ENCODE results near the gene CNKSR3. TPM values are rescaled to one million over a fixed set of nuclear protein-coding genes. Genes with fewer than 3 reads are reported as not detected.

CNKSR3 gene
- total and polyA plus RNA-seq, 2 experiments from 2014 or later: 1.9 to 5.7 TPM

DNA sequence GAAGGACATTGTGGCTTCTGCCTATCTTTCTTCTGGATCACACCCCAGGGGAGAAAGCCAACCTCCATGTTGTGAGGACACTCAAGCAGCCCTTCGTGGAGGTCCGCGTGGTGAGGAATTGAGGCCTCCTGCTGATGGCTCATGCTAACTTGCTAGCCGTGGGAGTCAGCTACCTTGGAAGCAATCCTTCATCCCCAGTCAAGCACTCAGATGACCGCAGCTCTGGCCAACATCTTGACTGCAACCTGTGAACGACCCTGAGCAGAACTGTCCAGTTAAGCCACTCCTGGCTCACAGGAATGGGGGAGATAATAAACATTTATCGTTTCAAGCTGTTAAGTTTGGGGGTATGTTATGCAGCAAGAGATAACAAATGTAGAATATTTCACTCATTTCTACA lies 10.9 kb upstream of the CNKSR3 start:
- H3F3A ChIP-seq (replicated peaks; ENCODE audit: low read depth): no peaks in the 10 kb centered on the region
- Mint-ChIP-seq H3K36me3 (ENCODE audit: low read depth) (no peaks in the 10 kb centered on the region), H3K27me3 (ENCODE audit: insufficient read depth, low read depth, poor library complexity) (no peaks in the 10 kb centered on the region), H3K4me1 (peaks cover 7% of the 10 kb centered on the region; the same call in 2 of the 3 replicates), H3K4me3 (no peak overlapping the region), H3K9me3 (no peaks in the 10 kb centered on the region; the same call in 2 of the 3 replicates), H3K27ac (no peak overlapping the region)
- no peaks in the 10 kb centered on the region for H3K36me3 ChIP-seq (ENCODE audit: insufficient read depth)
- H3K4me2 ChIP-seq: no peak overlapping the region
- H2AFZ ChIP-seq: no peak overlapping the region
- H3K79me2 ChIP-seq (replicated peaks; ENCODE audit: insufficient read depth): no peaks in the 10 kb centered on the region
- no peak for ATAC-seq
- H3K4me1 ChIP-seq (ENCODE audit: insufficient read depth): peaks cover 3% of the 10 kb centered on the region; the same call in 1 of the 2 replicates
- TF ChIP-seq EZH2phosphoT487 (IDR thresholded peaks at IDR 0.05; ENCODE audit: unreplicated experiment) (no peak), POLR2AphosphoS5 (IDR thresholded peaks at IDR 0.05; ENCODE audit: low read depth) (no peak), JUNB (IDR thresholded peaks at IDR 0.05; ENCODE audit: unreplicated experiment) (no peak), ZNF331 (CRISPR knock-in tag; IDR thresholded peaks at IDR 0.05; ENCODE audit: low read depth) (no peak), CREB1 (CRISPR knock-in tag; IDR thresholded peaks at IDR 0.05; ENCODE audit: low read depth) (no peak), STAT1 (IDR thresholded peaks at IDR 0.05; ENCODE audit: unreplicated experiment) (no peak), NANOG (IDR thresholded peaks at IDR 0.05; ENCODE audit: borderline replicate concordance) (no peak), ZNF114 (CRISPR knock-in tag; IDR thresholded peaks at IDR 0.05) (no peak)
- H3K4me3 ChIP-seq: no peak overlapping the region
- no peaks in the 10 kb centered on the region for H3K9me2 ChIP-seq (ENCODE audit: insufficient read depth)
- H4K20me1 ChIP-seq (replicated peaks; ENCODE audit: insufficient read depth): no peaks in the 10 kb centered on the region
- no peak for DNase-seq (ENCODE audit: low spot score)
- H3K27me3 ChIP-seq (ENCODE audit: insufficient read depth): peaks cover 7% of the 10 kb centered on the region
- no peak overlapping the region for H3K27ac ChIP-seq (ENCODE audit: low read depth)

GRCh38 chr6:154520280-154520679 lies 9.8 kb upstream of the CNKSR3 start:
- Histone ChIP-seq H3K4me2 (no peak overlapping the region), H3K4me1 (ENCODE audit: insufficient read depth) (peaks cover 12% of the 10 kb centered on the region), H2AFZ (no peak overlapping the region), H3K4me3 (no peak overlapping the region), H3F3A (replicated peaks; ENCODE audit: low read depth) (no peaks in the 10 kb centered on the region), H3K9me2 (ENCODE audit: insufficient read depth) (no peaks in the 10 kb centered on the region), H3K36me3 (ENCODE audit: insufficient read depth) (no peaks in the 10 kb centered on the region), H4K20me1 (replicated peaks; ENCODE audit: insufficient read depth) (no peaks in the 10 kb centered on the region), H3K27ac (ENCODE audit: low read depth) (no peak overlapping the region), H3K27me3 (ENCODE audit: insufficient read depth) (peaks cover 17% of the 10 kb centered on the region), H3K79me2 (replicated peaks; ENCODE audit: insufficient read depth) (no peaks in the 10 kb centered on the region)
- no peak overlapping the region for H3K27ac Mint-ChIP-seq
- no peak overlapping the region for H3K4me3 Mint-ChIP-seq
- DNase-seq (ENCODE audit: low spot score): no peak
- no peaks in the 10 kb centered on the region for H3K36me3 Mint-ChIP-seq (ENCODE audit: low read depth)
- H3K27me3 Mint-ChIP-seq (ENCODE audit: insufficient read depth, low read depth, poor library complexity): peaks cover 2% of the 10 kb centered on the region
- H3K4me1 Mint-ChIP-seq: peaks cover 17% of the 10 kb centered on the region
- ATAC-seq: no peak
- H3K9me3 Mint-ChIP-seq: no peaks in the 10 kb centered on the region; the same call in 2 of the 3 replicates
- TF ChIP-seq ETS1 (IDR thresholded peaks at IDR 0.05) (no peak), ZNF331 (CRISPR knock-in tag; IDR thresholded peaks at IDR 0.05; ENCODE audit: low read depth) (no peak), JUNB (IDR thresholded peaks at IDR 0.05; ENCODE audit: unreplicated experiment) (no peak), EZH2 (IDR thresholded peaks at IDR 0.05; ENCODE audit: low read depth, unreplicated experiment) (no peak), NANOG (IDR thresholded peaks at IDR 0.05; ENCODE audit: borderline replicate concordance) (no peak), REST (IDR thresholded peaks at IDR 0.05; ENCODE audit: unreplicated experiment) (no peak), CREB1 (CRISPR knock-in tag; IDR thresholded peaks at IDR 0.05; ENCODE audit: low read depth) (no peak), STAT1 (IDR thresholded peaks at IDR 0.05; ENCODE audit: unreplicated experiment) (no peak)
- TF ChIP-seq, protein P1, sequence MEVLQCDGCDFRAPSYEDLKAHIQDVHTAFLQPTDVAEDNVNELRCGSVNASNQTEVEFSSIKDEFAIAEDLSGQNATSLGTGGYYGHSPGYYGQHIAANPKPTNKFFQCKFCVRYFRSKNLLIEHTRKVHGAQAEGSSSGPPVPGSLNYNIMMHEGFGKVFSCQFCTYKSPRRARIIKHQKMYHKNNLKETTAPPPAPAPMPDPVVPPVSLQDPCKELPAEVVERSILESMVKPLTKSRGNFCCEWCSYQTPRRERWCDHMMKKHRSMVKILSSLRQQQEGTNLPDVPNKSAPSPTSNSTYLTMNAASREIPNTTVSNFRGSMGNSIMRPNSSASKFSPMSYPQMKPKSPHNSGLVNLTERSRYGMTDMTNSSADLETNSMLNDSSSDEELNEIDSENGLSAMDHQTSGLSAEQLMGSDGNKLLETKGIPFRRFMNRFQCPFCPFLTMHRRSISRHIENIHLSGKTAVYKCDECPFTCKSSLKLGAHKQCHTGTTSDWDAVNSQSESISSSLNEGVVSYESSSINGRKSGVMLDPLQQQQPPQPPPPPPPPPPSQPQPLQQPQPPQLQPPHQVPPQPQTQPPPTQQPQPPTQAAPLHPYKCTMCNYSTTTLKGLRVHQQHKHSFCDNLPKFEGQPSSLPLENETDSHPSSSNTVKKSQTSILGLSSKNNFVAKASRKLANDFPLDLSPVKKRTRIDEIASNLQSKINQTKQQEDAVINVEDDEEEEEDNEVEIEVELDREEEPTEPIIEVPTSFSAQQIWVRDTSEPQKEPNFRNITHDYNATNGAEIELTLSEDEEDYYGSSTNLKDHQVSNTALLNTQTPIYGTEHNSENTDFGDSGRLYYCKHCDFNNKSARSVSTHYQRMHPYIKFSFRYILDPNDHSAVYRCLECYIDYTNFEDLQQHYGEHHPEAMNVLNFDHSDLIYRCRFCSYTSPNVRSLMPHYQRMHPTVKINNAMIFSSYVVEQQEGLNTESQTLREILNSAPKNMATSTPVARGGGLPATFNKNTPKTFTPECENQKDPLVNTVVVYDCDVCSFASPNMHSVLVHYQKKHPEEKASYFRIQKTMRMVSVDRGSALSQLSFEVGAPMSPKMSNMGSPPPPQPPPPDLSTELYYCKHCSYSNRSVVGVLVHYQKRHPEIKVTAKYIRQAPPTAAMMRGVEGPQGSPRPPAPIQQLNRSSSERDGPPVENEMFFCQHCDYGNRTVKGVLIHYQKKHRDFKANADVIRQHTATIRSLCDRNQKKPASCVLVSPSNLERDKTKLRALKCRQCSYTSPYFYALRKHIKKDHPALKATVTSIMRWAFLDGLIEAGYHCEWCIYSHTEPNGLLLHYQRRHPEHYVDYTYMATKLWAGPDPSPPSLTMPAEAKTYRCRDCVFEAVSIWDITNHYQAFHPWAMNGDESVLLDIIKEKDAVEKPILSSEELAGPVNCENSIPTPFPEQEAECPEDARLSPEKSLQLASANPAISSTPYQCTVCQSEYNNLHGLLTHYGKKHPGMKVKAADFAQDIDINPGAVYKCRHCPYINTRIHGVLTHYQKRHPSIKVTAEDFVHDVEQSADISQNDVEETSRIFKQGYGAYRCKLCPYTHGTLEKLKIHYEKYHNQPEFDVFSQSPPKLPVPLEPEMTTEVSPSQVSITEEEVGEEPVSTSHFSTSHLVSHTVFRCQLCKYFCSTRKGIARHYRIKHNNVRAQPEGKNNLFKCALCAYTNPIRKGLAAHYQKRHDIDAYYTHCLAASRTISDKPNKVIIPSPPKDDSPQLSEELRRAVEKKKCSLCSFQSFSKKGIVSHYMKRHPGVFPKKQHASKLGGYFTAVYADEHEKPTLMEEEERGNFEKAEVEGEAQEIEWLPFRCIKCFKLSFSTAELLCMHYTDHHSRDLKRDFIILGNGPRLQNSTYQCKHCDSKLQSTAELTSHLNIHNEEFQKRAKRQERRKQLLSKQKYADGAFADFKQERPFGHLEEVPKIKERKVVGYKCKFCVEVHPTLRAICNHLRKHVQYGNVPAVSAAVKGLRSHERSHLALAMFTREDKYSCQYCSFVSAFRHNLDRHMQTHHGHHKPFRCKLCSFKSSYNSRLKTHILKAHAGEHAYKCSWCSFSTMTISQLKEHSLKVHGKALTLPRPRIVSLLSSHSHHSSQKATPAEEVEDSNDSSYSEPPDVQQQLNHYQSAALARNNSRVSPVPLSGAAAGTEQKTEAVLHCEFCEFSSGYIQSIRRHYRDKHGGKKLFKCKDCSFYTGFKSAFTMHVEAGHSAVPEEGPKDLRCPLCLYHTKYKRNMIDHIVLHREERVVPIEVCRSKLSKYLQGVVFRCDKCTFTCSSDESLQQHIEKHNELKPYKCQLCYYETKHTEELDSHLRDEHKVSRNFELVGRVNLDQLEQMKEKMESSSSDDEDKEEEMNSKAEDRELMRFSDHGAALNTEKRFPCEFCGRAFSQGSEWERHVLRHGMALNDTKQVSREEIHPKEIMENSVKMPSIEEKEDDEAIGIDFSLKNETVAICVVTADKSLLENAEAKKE (CRISPR knock-in tag; IDR thresholded peaks at IDR 0.05): no peak

Measured in GM23338 (cell line).